Activated CD4-positive, alpha-beta T cell treated with anti-CD3 and anti-CD28 coated beads, Interleukin-2, amount 50 U/mL, for 4 hours (primary cell): Measurements from ENCODE around the gene SP140L.
"Not testable (repeated sequence)": the region's sequence is repeated elsewhere in the genome, so short reads cannot be mapped to it uniquely, and the experiment has no call there.

ENCODE experiments used
- DNase-seq, 2 experiments: peaks; one replicate each; pipeline ENCODE4 v3.0.0-alpha.2; 2020

SP140L gene

GRCh38 chr2:230326453-230327417 lies at the start of gene SP140L:
Gene SP140L (plus strand): TSS chr2:230327193. CDS start chr2:230327270, 77 bp downstream.
- peak; percentile 75 to 79 for DNase-seq

GRCh38 chr2:230282936-230283335 lies 44.1 kb upstream of the SP140L start:
- DNase-seq: no peak

GRCh38 chr2:230286048-230286447 lies 40.9 kb upstream of the SP140L start:
- no peak for DNase-seq

GRCh38 chr2:230289311-230289710 lies 37.7 kb upstream of the SP140L start:
- not testable (repeated sequence) for DNase-seq

- no peak for DNase-seq
Measured at GRCh38 chr2:230295192-230295591, 31.8 kb upstream of the SP140L start.

- no peak for DNase-seq
Measured at GRCh38 chr2:230296917-230297316, 30.1 kb upstream of the SP140L start.

- DNase-seq: no peak
Measured at GRCh38 chr2:230299618-230300017, 27.4 kb upstream of the SP140L start.

- DNase-seq: no peak
Measured at GRCh38 chr2:230305416-230306275, 21.3 kb upstream of the SP140L start.

- no peak for DNase-seq
Measured at GRCh38 chr2:230306474-230306873, 20.5 kb upstream of the SP140L start.

GRCh38 chr2:230307485-230307884 lies 19.5 kb upstream of the SP140L start:
- no peak for DNase-seq

GRCh38 chr2:230308402-230309000 lies 18.5 kb upstream of the SP140L start:
- DNase-seq: no peak

- not testable (repeated sequence) for DNase-seq
Measured at GRCh38 chr2:230310792-230311191, 16.2 kb upstream of the SP140L start.

GRCh38 chr2:230311634-230312033 lies 15.4 kb upstream of the SP140L start:
- not testable (repeated sequence) for DNase-seq

- no peak for DNase-seq
Measured at GRCh38 chr2:230312638-230313037, 14.4 kb upstream of the SP140L start.

- no peak for DNase-seq
Measured at GRCh38 chr2:230317366-230317765, 9.6 kb upstream of the SP140L start.

- no peak for DNase-seq
Measured at GRCh38 chr2:230318190-230319121, 8.5 kb upstream of the SP140L start.

- DNase-seq: peak; percentile 56 to 63
Measured at GRCh38 chr2:230319211-230319862, 7.7 kb upstream of the SP140L start.

- no peak for DNase-seq
Measured at GRCh38 chr2:230321031-230321430, 6.0 kb upstream of the SP140L start.

GRCh38 chr2:230322561-230323384 lies 4.2 kb upstream of the SP140L start:
- no peak for DNase-seq

GRCh38 chr2:230323385-230324106 lies 3.4 kb upstream of the SP140L start:
- no peak for DNase-seq
